Mesothelial cell of epicardium (in vitro differentiated cells): ENCODE data around the gene GRIN2A. TPM values are rescaled to one million over a fixed set of nuclear protein-coding genes. Genes with fewer than 3 reads are reported as not detected.

Experiments used
- DNase-seq, 2 experiments: peaks; one replicate each; pipeline ENCODE4 v3.0.0; 2021; ENCODE audit warnings: low spot score in 2 of 2; ENCODE audit not compliant: unreplicated experiment in 2 of 2
- H3K27ac Mint-ChIP-seq: 2 replicates; pipeline ENCODE4 v1.8.0; 2021; ENCODE audit warnings: mixed read lengths
- H3K27me3 Mint-ChIP-seq: 2 replicates; pipeline ENCODE4 v1.8.0; 2021; ENCODE audit warnings: low read depth, mixed read lengths
- H3K36me3 Mint-ChIP-seq: 2 replicates; pipeline ENCODE4 v1.8.0; 2021; ENCODE audit warnings: mixed read lengths
- H3K4me1 Mint-ChIP-seq: 2 replicates; pipeline ENCODE4 v1.8.0; 2021; ENCODE audit warnings: mixed read lengths
- H3K4me3 Mint-ChIP-seq: 2 replicates; pipeline ENCODE4 v1.8.0; 2021; ENCODE audit warnings: mild to moderate bottlenecking, moderate library complexity, mixed read lengths
- H3K9me3 Mint-ChIP-seq: 2 replicates; pipeline ENCODE4 v1.8.0; 2021; ENCODE audit warnings: mixed read lengths
- CTCF ChIP-seq: fragments of 200-600 bp; sonication (generic); IDR thresholded peaks from one replicate; pipeline ENCODE4 v1.5.0; 2021; ENCODE audit warnings: antibody characterized with exemption; ENCODE audit not compliant: unreplicated experiment
- total RNA-seq: library from RNA; stranded (reverse); gene quantifications from 3 replicates; pipeline ENCODE4 v1.2.1, GENCODE V29; 2021

GRIN2A gene
- total RNA-seq, 1 donor from 2014 or later, result 4.9 TPM

GRCh38 chr16:10225653-10226052 lies 43.4 kb upstream of the GRIN2A start:
- no peak for DNase-seq
- Mint-ChIP-seq H3K4me3 (no peak overlapping the region), H3K36me3 (no peaks in the 10 kb centered on the region), H3K27ac (no peak overlapping the region), H3K4me1 (peaks cover 3% of the 10 kb centered on the region), H3K27me3 (peaks cover 4% of the 10 kb centered on the region), H3K9me3 (no peaks in the 10 kb centered on the region)
- no peak for TF ChIP-seq CTCF

- no peak overlapping the region for H3K4me3 Mint-ChIP-seq
- H3K36me3 Mint-ChIP-seq, result no peaks in the 10 kb centered on the region
- DNase-seq, result no peak
- no peak overlapping the region for H3K27ac Mint-ChIP-seq
- peaks cover 4% of the 10 kb centered on the region for H3K27me3 Mint-ChIP-seq
- no peak for TF ChIP-seq CTCF
- no peaks in the 10 kb centered on the region for H3K9me3 Mint-ChIP-seq
- H3K4me1 Mint-ChIP-seq, result peaks cover 3% of the 10 kb centered on the region
Measured at GRCh38 chr16:10224850-10225249, 42.6 kb upstream of the GRIN2A start.

GRCh38 chr16:10220942-10221341 lies 38.7 kb upstream of the GRIN2A start:
- no peaks in the 10 kb centered on the region for H3K36me3 Mint-ChIP-seq
- H3K4me1 Mint-ChIP-seq, result no peaks in the 10 kb centered on the region
- no peaks in the 10 kb centered on the region for H3K9me3 Mint-ChIP-seq
- TF ChIP-seq CTCF, result no peak
- H3K27ac Mint-ChIP-seq, result no peak overlapping the region
- DNase-seq, result no peak
- no peak overlapping the region for H3K4me3 Mint-ChIP-seq
- H3K27me3 Mint-ChIP-seq, result peaks cover 9% of the 10 kb centered on the region

GRCh38 chr16:10219742-10220141 lies 37.5 kb upstream of the GRIN2A start:
- DNase-seq, result no peak
- no peak overlapping the region for H3K27ac Mint-ChIP-seq
- no peaks in the 10 kb centered on the region for H3K36me3 Mint-ChIP-seq
- peaks cover 9% of the 10 kb centered on the region for H3K27me3 Mint-ChIP-seq
- no peaks in the 10 kb centered on the region for H3K4me1 Mint-ChIP-seq
- H3K9me3 Mint-ChIP-seq, result no peaks in the 10 kb centered on the region
- TF ChIP-seq CTCF, result no peak
- no peak overlapping the region for H3K4me3 Mint-ChIP-seq

GRCh38 chr16:10218490-10219206 lies 36.4 kb upstream of the GRIN2A start:
- H3K4me1 Mint-ChIP-seq, result no peaks in the 10 kb centered on the region
- TF ChIP-seq CTCF, result no peak
- no peak overlapping the region for H3K27ac Mint-ChIP-seq
- H3K9me3 Mint-ChIP-seq, result no peaks in the 10 kb centered on the region
- H3K27me3 Mint-ChIP-seq, result peaks cover 10% of the 10 kb centered on the region
- no peak overlapping the region for H3K4me3 Mint-ChIP-seq
- DNase-seq, result no peak
- no peaks in the 10 kb centered on the region for H3K36me3 Mint-ChIP-seq
